A549 (cell line): ENCODE results near the gene SKIDA1. TPM values are rescaled to one million over a fixed set of nuclear protein-coding genes. Genes with fewer than 3 reads are reported as not detected.
A peak's percentile ranks its signal among the peaks of the same experiment; 100 is the strongest.

Experiments used
- ATAC-seq, 2 experiments: fragments of 200-7000 bp in 1 of 2; fragments of >200 bp in 1 of 2; cut with Nextera tagmentation in 1 of 2; cut with Tn5 transposase in 1 of 2; 3 replicates each; pipeline versions ENCODE4 v1.8.0 to v1.9.1; 2018 to 2020; ENCODE audit warnings: mild to moderate bottlenecking in 1 of 2, moderate library complexity in 1 of 2
- CTCF ChIA-PET: fragments of 300-600 bp; sonication (Branson Sonifier 250); formaldehyde crosslinking; extraction: SDS; loops from one replicate; lab custom pipeline; 2021; ENCODE audit warnings: antibody characterized with exemption, inconsistent platforms; lab: Yijun Ruan, JAX
- POLR2A ChIA-PET: fragments of 350-600 bp; formaldehyde crosslinking; extraction: SDS; loops from one replicate; lab custom pipeline; 2021; ENCODE audit warnings: antibody characterized with exemption, inconsistent platforms; lab: Yijun Ruan, JAX
- DNase-seq, 2 experiments: peaks; one replicate each; pipeline versions ENCODE4 v3.0.0 to v3.0.0-alpha.2; 2011 to 2016; ENCODE audit warnings: low read depth in 1 of 2, low spot score in 1 of 2
- FAIRE-seq: peaks from 2 replicates; lab custom pipeline; 2011; peaks lifted over from hg19 to GRCh38; lab: Jason Lieb, UNC
- H3K27ac ChIP-seq, 2 experiments: fragments of >200 bp; sonication (Bioruptor Twin); formaldehyde crosslinking; 3 replicates each; pipeline ENCODE4 v1.5.1; 2016 to 2017
- H3K4me1 ChIP-seq: fragments of >200 bp; sonication (Bioruptor Twin); formaldehyde crosslinking; 3 replicates; pipeline ENCODE4 v1.6.1; 2016
- H3K4me2 ChIP-seq: fragments of >200 bp; sonication (Bioruptor Twin); formaldehyde crosslinking; 3 replicates; pipeline ENCODE4 v1.6.1; 2016
- H3K4me3 ChIP-seq: fragments of >200 bp; sonication (Bioruptor Twin); formaldehyde crosslinking; 3 replicates; pipeline ENCODE4 v1.5.1; 2016
- H3K9me3 ChIP-seq: fragments of >200 bp; sonication (Bioruptor Twin); formaldehyde crosslinking; 3 replicates; pipeline ENCODE4 v1.6.1; 2016
- CBX2 ChIP-seq: fragments of 200-600 bp; sonication (generic); IDR thresholded peaks from 2 replicates; pipeline ENCODE4 v1.6.1; 2016; ENCODE audit warnings: low read depth, mild to moderate bottlenecking, borderline replicate concordance
- CHD4 ChIP-seq: fragments of 200-600 bp; sonication (generic); IDR thresholded peaks from 2 replicates; pipeline ENCODE4 v1.6.1; 2016; ENCODE audit warnings: antibody characterized with exemption, mild to moderate bottlenecking, borderline replicate concordance
- EHMT2 ChIP-seq: fragments of 200-600 bp; sonication (generic); IDR thresholded peaks from 2 replicates; pipeline ENCODE4 v1.6.1; 2016; ENCODE audit warnings: antibody characterized with exemption, low read depth, mild to moderate bottlenecking, moderate library complexity
- ESRRA ChIP-seq: fragments of 150-350 bp; IDR thresholded peaks from 2 replicates; pipeline ENCODE4 v1.6.1; 2014; ENCODE audit warnings: mild to moderate bottlenecking, low read length, borderline replicate concordance
- GATA3 ChIP-seq: IDR thresholded peaks from 2 replicates; pipeline ENCODE4 v1.6.1; 2012; ENCODE audit warnings: borderline replicate concordance
- HDAC2 ChIP-seq: fragments of 200-600 bp; sonication (generic); IDR thresholded peaks from 2 replicates; pipeline ENCODE4 v1.6.1; 2016
- HES2 ChIP-seq: fragments of >200 bp; sonication (Bioruptor Twin); formaldehyde crosslinking; IDR thresholded peaks from 2 replicates; pipeline ENCODE4 v1.6.1; 2016
- HMGXB4 ChIP-seq: fragments of 250-450 bp; sonication (Bioruptor Pico); IDR thresholded peaks from 2 replicates; pipeline ENCODE4 v1.5.0; 2021; ENCODE audit warnings: mild to moderate bottlenecking, moderate library complexity, borderline replicate concordance
- HOXB5 ChIP-seq: fragments of 250-450 bp; sonication (Bioruptor Pico); IDR thresholded peaks from 2 replicates; pipeline ENCODE4 v1.5.0; 2020; ENCODE audit warnings: mild to moderate bottlenecking, moderate library complexity
- KDM5A ChIP-seq: fragments of 200-600 bp; sonication (generic); IDR thresholded peaks from 2 replicates; pipeline ENCODE4 v1.6.1; 2016; ENCODE audit warnings: antibody characterized with exemption, mild to moderate bottlenecking
- NR3C1 ChIP-seq: fragments of >200 bp; sonication (Bioruptor Twin); formaldehyde crosslinking; IDR thresholded peaks from 3 replicates; pipeline ENCODE4 v1.6.1; 2017
- PHF8 ChIP-seq: fragments of 200-600 bp; sonication (generic); IDR thresholded peaks from 2 replicates; pipeline ENCODE4 v1.6.1; 2016; ENCODE audit warnings: low read depth, mild to moderate bottlenecking, antibody characterized with exemption, moderate library complexity, borderline replicate concordance
- POLR2AphosphoS2 ChIP-seq: conservative IDR thresholded peaks from 2 replicates; pipeline ENCODE4 v1.6.1; 2012; ENCODE audit warnings: low read length, improper control_type of control experiment, inconsistent platforms
- RARB ChIP-seq: fragments of 250-450 bp; sonication (Bioruptor Pico); IDR thresholded peaks from 2 replicates; pipeline ENCODE4 v1.8.0; 2021; ENCODE audit warnings: mild to moderate bottlenecking, moderate library complexity
- SREBF2 ChIP-seq: fragments of 450-650 bp; IDR thresholded peaks from 2 replicates; pipeline ENCODE4 v1.6.1; 2014; ENCODE audit warnings: mild to moderate bottlenecking, moderate library complexity
- TP53 ChIP-seq: fragments of 250-450 bp; sonication (Bioruptor Pico); IDR thresholded peaks from 2 replicates; pipeline ENCODE4 v1.5.0; 2021; ENCODE audit warnings: mild to moderate bottlenecking, moderate library complexity
- ZSCAN20 ChIP-seq: fragments of 250-450 bp; sonication (Bioruptor Pico); IDR thresholded peaks from 2 replicates; pipeline ENCODE4 v1.8.0; 2022; ENCODE audit warnings: mild to moderate bottlenecking, moderate library complexity
- WGBS: methylation state at CpG from one replicate; pipeline ENCODE4 v1.1.6; 2017; ENCODE audit errors: missing lambda C conversion rate; 5-methylcytosine and 5-hydroxymethylcytosine counted together
- polyA plus RNA-seq, 4 experiments: library from polyadenylated mRNA; depleted of rRNA in 3 of 4; stranded (reverse); fragments of >200 nt; fragmentation: RNase III in 1 of 4; extraction: RNeasy Plus Mini Kit Qiagen cat#74134 plus additional on column Dnase treatment in 1 of 4; gene quantifications; 2 replicates in 3 of 4; 3 replicates in 1 of 4; pipeline ENCODE4 v1.2.3, GENCODE V29; 2011 to 2017
- TF ChIP-seq, protein P1 (sequence below): fragments of 450-650 bp; IDR thresholded peaks from 2 replicates; pipeline ENCODE4 v1.6.1; 2014; ENCODE audit warnings: antibody characterized with exemption
- TF ChIP-seq, protein P2 (sequence below): IDR thresholded peaks from 2 replicates; pipeline ENCODE4 v1.6.1; 2012
- TF ChIP-seq, protein P3 (sequence below): fragments of 150-350 bp; IDR thresholded peaks from 2 replicates; pipeline ENCODE4 v1.6.1; 2014; ENCODE audit warnings: low read depth, mild to moderate bottlenecking, low read length
- TF ChIP-seq, protein P4 (sequence below): fragments of 200-600 bp; sonication (generic); IDR thresholded peaks from 2 replicates; pipeline ENCODE4 v1.6.1; 2016; ENCODE audit warnings: antibody characterized with exemption, mild to moderate bottlenecking, moderate library complexity
- TF ChIP-seq, protein P5 (sequence below): IDR thresholded peaks from 2 replicates; pipeline ENCODE4 v1.6.1; 2012; ENCODE audit warnings: low read depth, borderline replicate concordance

Gene SKIDA1
- polyA plus RNA-seq, 2 of the 4 experiments (the other 2 are of a cell fraction) = 1.0 to 4.1 TPM

DNA sequence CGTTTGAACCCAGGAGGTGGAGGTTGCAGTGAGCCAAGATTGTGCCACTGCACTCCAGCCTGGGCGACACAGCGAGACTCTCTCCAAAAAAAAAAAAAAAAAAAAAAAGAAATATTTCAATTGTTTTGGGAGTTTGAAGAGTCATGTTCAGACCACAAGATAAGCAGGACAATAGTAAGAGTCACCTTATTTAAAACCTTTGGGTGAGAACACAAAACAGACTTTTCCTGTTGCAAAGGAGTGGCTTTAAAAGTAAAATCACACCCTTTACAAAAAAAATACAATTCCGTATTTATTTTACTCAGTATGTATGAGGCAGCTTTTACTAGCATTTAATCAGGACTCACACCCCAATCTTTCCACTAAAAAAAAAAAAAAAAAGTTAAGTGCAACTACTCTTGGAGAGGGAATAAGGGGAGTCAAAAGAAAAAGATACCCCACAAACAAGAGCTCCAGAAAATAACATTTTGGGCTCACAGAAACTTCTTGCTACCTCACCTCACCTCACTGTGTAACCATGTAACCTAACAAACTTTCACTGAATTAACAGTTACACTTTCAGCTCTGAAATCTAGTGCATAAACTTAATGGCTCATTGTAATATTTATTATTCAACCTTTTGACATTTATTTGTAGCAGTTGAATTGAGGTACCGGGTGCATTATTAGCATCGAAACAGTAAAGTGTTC lies 11.2 kb downstream of the SKIDA1 start:
- H3K4me3 ChIP-seq = no peak overlapping the region
- no peaks in the 10 kb centered on the region for H3K9me3 ChIP-seq
- no peak for FAIRE-seq
- peak overlapping the region; percentile 92; the same call in 2 of the 3 replicates for H3K4me2 ChIP-seq
- ATAC-seq = no peak
- CTCF ChIA-PET = interaction anchor here (0.6 to 3.1 kb wide), 5 partner anchors 12 to 218 kb away, joined by 4 to 22 read pairs (median 4); no protein-coding TSS in a partner anchor
- peaks cover 55% of the 10 kb centered on the region for H3K4me1 ChIP-seq
- no peak overlapping the region for H3K27ac ChIP-seq
- DNase-seq = no peak
- WGBS = 90% methylated on average over 6 of the region's 6 CpGs
- POLR2A ChIA-PET = no interaction called here
- TF ChIP-seq KDM5A (no peak), HES2 (no peak), NR3C1 (no peak), CBX2 (no peak), HOXB5 (CRISPR knock-in tag) (no peak), ZSCAN20 (CRISPR knock-in tag) (no peak), HDAC2 (no peak), POLR2AphosphoS2 (no peak), PHF8 (no peak), TP53 (CRISPR knock-in tag) (no peak), EHMT2 (no peak), SREBF2 (no peak), CHD4 (no peak), ESRRA (no peak), RARB (CRISPR knock-in tag) (no peak), GATA3 (no peak)
- TF ChIP-seq, protein P1, sequence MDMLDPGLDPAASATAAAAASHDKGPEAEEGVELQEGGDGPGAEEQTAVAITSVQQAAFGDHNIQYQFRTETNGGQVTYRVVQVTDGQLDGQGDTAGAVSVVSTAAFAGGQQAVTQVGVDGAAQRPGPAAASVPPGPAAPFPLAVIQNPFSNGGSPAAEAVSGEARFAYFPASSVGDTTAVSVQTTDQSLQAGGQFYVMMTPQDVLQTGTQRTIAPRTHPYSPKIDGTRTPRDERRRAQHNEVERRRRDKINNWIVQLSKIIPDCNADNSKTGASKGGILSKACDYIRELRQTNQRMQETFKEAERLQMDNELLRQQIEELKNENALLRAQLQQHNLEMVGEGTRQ = no peak
- TF ChIP-seq, protein P2, sequence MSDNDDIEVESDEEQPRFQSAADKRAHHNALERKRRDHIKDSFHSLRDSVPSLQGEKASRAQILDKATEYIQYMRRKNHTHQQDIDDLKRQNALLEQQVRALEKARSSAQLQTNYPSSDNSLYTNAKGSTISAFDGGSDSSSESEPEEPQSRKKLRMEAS = no peak
- TF ChIP-seq, protein P3, sequence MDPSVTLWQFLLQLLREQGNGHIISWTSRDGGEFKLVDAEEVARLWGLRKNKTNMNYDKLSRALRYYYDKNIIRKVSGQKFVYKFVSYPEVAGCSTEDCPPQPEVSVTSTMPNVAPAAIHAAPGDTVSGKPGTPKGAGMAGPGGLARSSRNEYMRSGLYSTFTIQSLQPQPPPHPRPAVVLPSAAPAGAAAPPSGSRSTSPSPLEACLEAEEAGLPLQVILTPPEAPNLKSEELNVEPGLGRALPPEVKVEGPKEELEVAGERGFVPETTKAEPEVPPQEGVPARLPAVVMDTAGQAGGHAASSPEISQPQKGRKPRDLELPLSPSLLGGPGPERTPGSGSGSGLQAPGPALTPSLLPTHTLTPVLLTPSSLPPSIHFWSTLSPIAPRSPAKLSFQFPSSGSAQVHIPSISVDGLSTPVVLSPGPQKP = no peak
- TF ChIP-seq, protein P4, sequence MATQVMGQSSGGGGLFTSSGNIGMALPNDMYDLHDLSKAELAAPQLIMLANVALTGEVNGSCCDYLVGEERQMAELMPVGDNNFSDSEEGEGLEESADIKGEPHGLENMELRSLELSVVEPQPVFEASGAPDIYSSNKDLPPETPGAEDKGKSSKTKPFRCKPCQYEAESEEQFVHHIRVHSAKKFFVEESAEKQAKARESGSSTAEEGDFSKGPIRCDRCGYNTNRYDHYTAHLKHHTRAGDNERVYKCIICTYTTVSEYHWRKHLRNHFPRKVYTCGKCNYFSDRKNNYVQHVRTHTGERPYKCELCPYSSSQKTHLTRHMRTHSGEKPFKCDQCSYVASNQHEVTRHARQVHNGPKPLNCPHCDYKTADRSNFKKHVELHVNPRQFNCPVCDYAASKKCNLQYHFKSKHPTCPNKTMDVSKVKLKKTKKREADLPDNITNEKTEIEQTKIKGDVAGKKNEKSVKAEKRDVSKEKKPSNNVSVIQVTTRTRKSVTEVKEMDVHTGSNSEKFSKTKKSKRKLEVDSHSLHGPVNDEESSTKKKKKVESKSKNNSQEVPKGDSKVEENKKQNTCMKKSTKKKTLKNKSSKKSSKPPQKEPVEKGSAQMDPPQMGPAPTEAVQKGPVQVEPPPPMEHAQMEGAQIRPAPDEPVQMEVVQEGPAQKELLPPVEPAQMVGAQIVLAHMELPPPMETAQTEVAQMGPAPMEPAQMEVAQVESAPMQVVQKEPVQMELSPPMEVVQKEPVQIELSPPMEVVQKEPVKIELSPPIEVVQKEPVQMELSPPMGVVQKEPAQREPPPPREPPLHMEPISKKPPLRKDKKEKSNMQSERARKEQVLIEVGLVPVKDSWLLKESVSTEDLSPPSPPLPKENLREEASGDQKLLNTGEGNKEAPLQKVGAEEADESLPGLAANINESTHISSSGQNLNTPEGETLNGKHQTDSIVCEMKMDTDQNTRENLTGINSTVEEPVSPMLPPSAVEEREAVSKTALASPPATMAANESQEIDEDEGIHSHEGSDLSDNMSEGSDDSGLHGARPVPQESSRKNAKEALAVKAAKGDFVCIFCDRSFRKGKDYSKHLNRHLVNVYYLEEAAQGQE = no peak

- ChIA-PET POLR2A (interaction anchor here (0.6 kb wide), 1 partner anchor 9 kb away, joined by 3 read pairs; no protein-coding TSS in a partner anchor), CTCF (no interaction called here)
- Histone ChIP-seq H3K4me2 (peak overlapping the region; percentile 14; the same call in 1 of the 3 replicates), H3K27ac (no peak overlapping the region), H3K9me3 (no peaks in the 10 kb centered on the region), H3K4me1 (peaks cover 51% of the 10 kb centered on the region)
- FAIRE-seq = no peak
- no peak for ATAC-seq
- TF ChIP-seq, protein P5, sequence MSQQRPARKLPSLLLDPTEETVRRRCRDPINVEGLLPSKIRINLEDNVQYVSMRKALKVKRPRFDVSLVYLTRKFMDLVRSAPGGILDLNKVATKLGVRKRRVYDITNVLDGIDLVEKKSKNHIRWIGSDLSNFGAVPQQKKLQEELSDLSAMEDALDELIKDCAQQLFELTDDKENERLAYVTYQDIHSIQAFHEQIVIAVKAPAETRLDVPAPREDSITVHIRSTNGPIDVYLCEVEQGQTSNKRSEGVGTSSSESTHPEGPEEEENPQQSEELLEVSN = no peak
- TF ChIP-seq ZSCAN20 (CRISPR knock-in tag) (no peak), PHF8 (no peak), HMGXB4 (CRISPR knock-in tag) (no peak)
- TF ChIP-seq, protein P2 = no peak
- TF ChIP-seq, all 56 proteins: peak for 0
- WGBS = 85% methylated on average over 1 of the region's 1 CpG
- DNase-seq = no peak
- H3K4me3 ChIP-seq = no peak overlapping the region
These were observed 12.1 kb downstream of the SKIDA1 start for GRCh38 chr10:21513405-21513788.
